ENCODE measurements around the gene ZNF785. TPM values are rescaled to one million over a fixed set of nuclear protein-coding genes. Genes with fewer than 3 reads are reported as not detected.

Gene ZNF785
- total and polyA plus RNA-seq, 2 of the 13 experiments (the other 11 are each of a cell fraction or from before 2014, with no cell fraction given): 0.01 TPM; not detected in 1

GRCh38 chr16:30571445-30572322 lies 13.8 kb downstream of the ZNF785 start, which contains the start of gene ZNF688 (continued):
- TF ChIP-seq RARG (CRISPR knock-in tag; IDR thresholded peaks at IDR 0.05; ENCODE audit: low read depth): peak; percentile 56; the same call in 1 of the 2 replicates
- TF ChIP-seq HMG20B (CRISPR knock-in tag; conservative IDR thresholded peaks at IDR 0.05): no peak
- peak; percentile 33; the same call in 1 of the 2 replicates for TF ChIP-seq NR2F6 (IDR thresholded peaks at IDR 0.05)
- TF ChIP-seq NR2F6 (CRISPR knock-in tag; IDR thresholded peaks at IDR 0.05): 0 out of 2 replicates have a peak, but pooled peaks have one; percentile 8
- TF ChIP-seq ZNF124 (CRISPR knock-in tag; IDR thresholded peaks at IDR 0.05): no peak
- 0 out of 2 replicates have a peak, but pooled peaks have one; percentile 48 for TF ChIP-seq MED13 (CRISPR knock-in tag; IDR thresholded peaks at IDR 0.05)
- no peak; the same call in 1 of the 2 replicates for TF ChIP-seq KDM3A (CRISPR knock-in tag; IDR thresholded peaks at IDR 0.05; ENCODE audit: low read depth)
- TF ChIP-seq FOSL2 (CRISPR knock-in tag; IDR thresholded peaks at IDR 0.05): peak; percentile 19
- no peak for TF ChIP-seq SCMH1 (CRISPR knock-in tag; IDR thresholded peaks at IDR 0.05; ENCODE audit: borderline replicate concordance)
- no peak for TF ChIP-seq ZBTB2 (CRISPR knock-in tag; IDR thresholded peaks at IDR 0.05; ENCODE audit: low read depth)
- TF ChIP-seq ZNF589 (CRISPR knock-in tag; conservative IDR thresholded peaks at IDR 0.05): peak; percentile 82
- TF ChIP-seq, protein P1, sequence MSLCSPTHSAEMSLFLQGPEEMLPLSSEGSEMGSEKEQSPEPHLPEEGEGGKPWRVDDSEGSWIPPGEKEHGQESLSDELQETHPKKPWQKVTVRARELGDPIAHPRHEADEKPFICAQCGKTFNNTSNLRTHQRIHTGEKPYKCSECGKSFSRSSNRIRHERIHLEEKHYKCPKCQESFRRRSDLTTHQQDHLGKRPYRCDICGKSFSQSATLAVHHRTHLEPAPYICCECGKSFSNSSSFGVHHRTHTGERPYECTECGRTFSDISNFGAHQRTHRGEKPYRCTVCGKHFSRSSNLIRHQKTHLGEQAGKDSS (CRISPR knock-in tag; IDR thresholded peaks at IDR 0.05; ENCODE audit: borderline replicate concordance, low read depth): peak; percentile 34
- TF ChIP-seq ZNF317 (CRISPR knock-in tag; IDR thresholded peaks at IDR 0.05): no peak; the same call in 1 of the 2 replicates
- no peak for TF ChIP-seq NR3C1 (CRISPR knock-in tag; IDR thresholded peaks at IDR 0.05)
- TF ChIP-seq ZNF710 (CRISPR knock-in tag; IDR thresholded peaks at IDR 0.05; ENCODE audit: borderline replicate concordance): no peak
- 0 out of 2 replicates have a peak, but pooled peaks have one; percentile 37 for TF ChIP-seq ZNF225 (CRISPR knock-in tag; IDR thresholded peaks at IDR 0.05)
- no peak; the same call in 1 of the 2 replicates for TF ChIP-seq ZNF614 (CRISPR knock-in tag; IDR thresholded peaks at IDR 0.05; ENCODE audit: borderline replicate concordance)
- TF ChIP-seq CHD4 (IDR thresholded peaks at IDR 0.05; ENCODE audit: borderline replicate concordance, low read length): no peak
- TF ChIP-seq AHDC1 (CRISPR knock-in tag; IDR thresholded peaks at IDR 0.05; ENCODE audit: borderline replicate concordance): no peak
- no peak for TF ChIP-seq TEAD2 (CRISPR knock-in tag; IDR thresholded peaks at IDR 0.05)
